Left lung (tissue), 10 donors: ENCODE measurements around the gene SIGLEC12. TPM values are rescaled to one million over a fixed set of nuclear protein-coding genes. Genes with fewer than 3 reads are reported as not detected.

ENCODE experiments used
- ATAC-seq: fragments of 200-7000 bp; cut with Tn5 transposase; one replicate; pipeline ENCODE4 v1.9.1; 2020; ENCODE audit warnings: moderate library complexity
- DNase-seq, 4 donors: peaks; one replicate each; pipeline ENCODE4 v3.0.0-alpha.2; 2013 to 2020
- H3K27ac ChIP-seq, 2 donors: fragments of 200-600 bp; sonication (generic) in 1 of 2; one replicate each; pipeline versions ENCODE4 v1.5.0 to v1.8.0; 2020 to 2021
- H3K27me3 ChIP-seq, 2 donors: fragments of 200-600 bp; sonication (generic) in 1 of 2; one replicate each; pipeline versions ENCODE4 v1.5.0 to v1.8.0; 2020 to 2021
- H3K36me3 ChIP-seq, 2 donors: fragments of 200-600 bp; sonication (generic) in 1 of 2; one replicate each; pipeline versions ENCODE4 v1.5.0 to v1.8.0; 2020 to 2021
- H3K4me1 ChIP-seq, 2 donors: fragments of 200-600 bp; one replicate each; pipeline ENCODE4 v1.8.0; 2021
- H3K4me3 ChIP-seq, 2 donors: fragments of 200-600 bp; sonication (generic) in 1 of 2; one replicate each; pipeline versions ENCODE4 v1.5.0 to v1.8.0; 2020 to 2021; ENCODE audit warnings: mild to moderate bottlenecking in 1 of 2
- H3K9me3 ChIP-seq, 2 donors: fragments of 200-600 bp; sonication (generic) in 1 of 2; one replicate each; pipeline versions ENCODE4 v1.5.0 to v1.8.0; 2020 to 2021
- CTCF ChIP-seq, 2 donors: fragments of 200-600 bp; sonication (generic) in 1 of 2; IDR thresholded peaks; one replicate each; pipeline versions ENCODE4 v1.5.0 to v1.8.0; 2021; ENCODE audit warnings: antibody characterized with exemption in 2 of 2
- intact Hi-C, 2 donors: fragments of 100-400 bp; cut with DNase I; formaldehyde crosslinking; loops; one replicate each; pipeline versions ENCODE4 v1.11.2 to v1.14.2; 2022
- polyA plus RNA-seq, 6 donors: library from polyadenylated mRNA; unstranded; fragments of 120-200 nt; gene quantifications; one replicate each; pipeline ENCODE4 v1.2.1, GENCODE V29; 2013; ENCODE audit not compliant: insufficient read length in 6 of 6
- total RNA-seq, 2 donors: library from RNA; stranded (reverse); fragmentation: NEBNext Ultra II Directional; extraction: Animal tissue kit (Norgen Biotek cat#: 25700); gene quantifications; one replicate each; pipeline ENCODE4 v1.2.1, GENCODE V29; 2021
- donor health status: DM: no; HTN: yes; CAD: no.
- donor health status: DM: no; HTN: no; CAD: no.

The SIGLEC12 gene
- total and polyA plus RNA-seq, 8 donors, result 0.10 to 1.9 (median 0.39) TPM; not detected in 3

GRCh38 chr19:51491586-51491985 lies 10.0 kb downstream of the SIGLEC12 start:
- Histone ChIP-seq H3K27ac (no peak overlapping the region), H3K4me3 (no peak overlapping the region), H3K4me1 (peaks cover 0 to 9% of the 10 kb centered on the region in 2 donors), H3K27me3 (peaks cover 0 to 28% of the 10 kb centered on the region in 2 donors), H3K9me3 (no peaks in the 10 kb centered on the region), H3K36me3 (no peaks in the 10 kb centered on the region)
- DNase-seq (no peak), ATAC-seq (no peak)
- intact Hi-C loops, result no loop called here
- no peak for TF ChIP-seq CTCF (IDR thresholded peaks at IDR 0.05)

- ATAC-seq, result no peak
- H3K9me3 ChIP-seq, result no peaks in the 10 kb centered on the region
- no peak for DNase-seq
- H3K36me3 ChIP-seq, result no peaks in the 10 kb centered on the region
- peaks cover 0 to 28% of the 10 kb centered on the region in 2 donors for H3K27me3 ChIP-seq
- no peak for TF ChIP-seq CTCF (IDR thresholded peaks at IDR 0.05)
- intact Hi-C loops, result no loop called here
- H3K4me3 ChIP-seq, result no peak overlapping the region
- H3K27ac ChIP-seq, result no peak overlapping the region
- H3K4me1 ChIP-seq, result peaks cover 0 to 9% of the 10 kb centered on the region in 2 donors
Measured at GRCh38 chr19:51490676-51491075, 10.9 kb downstream of the SIGLEC12 start.

DNA sequence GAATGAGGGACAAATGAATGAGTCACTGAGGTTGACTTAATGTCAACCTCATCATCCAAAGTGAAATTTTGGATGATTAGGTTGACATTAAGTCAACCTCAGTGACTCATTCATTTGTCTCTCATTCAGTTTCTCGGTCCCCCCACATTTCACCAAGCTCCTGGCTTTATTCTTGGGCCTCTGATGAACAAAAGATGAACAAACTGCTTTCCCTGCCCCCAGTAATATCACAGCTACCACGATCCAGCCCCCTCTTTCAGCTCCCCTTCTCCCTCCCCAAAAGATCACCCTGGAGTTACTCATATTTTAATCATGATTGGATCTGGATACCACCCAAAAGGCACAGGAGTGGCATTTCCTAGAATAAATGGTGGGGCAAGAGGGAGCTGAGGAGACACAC lies 12.5 kb downstream of the SIGLEC12 start:
- no peak overlapping the region for H3K27ac ChIP-seq
- intact Hi-C loops, result no loop called here
- no peak overlapping the region for H3K4me3 ChIP-seq
- peaks cover 0 to 41% of the 10 kb centered on the region in 2 donors for H3K27me3 ChIP-seq
- ATAC-seq, result no peak
- H3K36me3 ChIP-seq, result no peaks in the 10 kb centered on the region
- TF ChIP-seq CTCF (IDR thresholded peaks at IDR 0.05), result no peak
- no peaks in the 10 kb centered on the region for H3K9me3 ChIP-seq
- H3K4me1 ChIP-seq, result peaks cover 0 to 9% of the 10 kb centered on the region in 2 donors
- DNase-seq, result no peak

DNA sequence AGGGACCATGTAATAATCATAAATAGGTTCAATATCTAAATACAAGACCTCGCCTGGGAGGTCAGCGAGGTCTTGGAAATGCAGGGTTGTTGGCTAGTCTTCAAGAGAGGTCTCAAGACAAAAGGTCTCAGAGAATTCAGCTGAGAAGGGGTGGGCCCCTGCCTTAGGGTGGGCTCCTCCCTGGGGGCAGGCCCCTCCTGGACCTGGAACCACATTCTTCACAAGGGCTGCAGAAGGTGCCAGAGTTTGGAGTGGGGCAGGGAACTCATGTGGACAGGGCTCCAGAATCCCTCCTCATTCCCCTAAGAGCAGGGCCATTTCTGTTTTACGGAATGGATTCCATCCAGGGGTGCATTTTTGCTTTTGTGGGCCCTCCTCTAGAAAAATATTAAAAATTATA lies 13.1 kb downstream of the SIGLEC12 start:
- TF ChIP-seq CTCF (IDR thresholded peaks at IDR 0.05), result no peak
- DNase-seq (no peak), ATAC-seq (no peak)

DNA sequence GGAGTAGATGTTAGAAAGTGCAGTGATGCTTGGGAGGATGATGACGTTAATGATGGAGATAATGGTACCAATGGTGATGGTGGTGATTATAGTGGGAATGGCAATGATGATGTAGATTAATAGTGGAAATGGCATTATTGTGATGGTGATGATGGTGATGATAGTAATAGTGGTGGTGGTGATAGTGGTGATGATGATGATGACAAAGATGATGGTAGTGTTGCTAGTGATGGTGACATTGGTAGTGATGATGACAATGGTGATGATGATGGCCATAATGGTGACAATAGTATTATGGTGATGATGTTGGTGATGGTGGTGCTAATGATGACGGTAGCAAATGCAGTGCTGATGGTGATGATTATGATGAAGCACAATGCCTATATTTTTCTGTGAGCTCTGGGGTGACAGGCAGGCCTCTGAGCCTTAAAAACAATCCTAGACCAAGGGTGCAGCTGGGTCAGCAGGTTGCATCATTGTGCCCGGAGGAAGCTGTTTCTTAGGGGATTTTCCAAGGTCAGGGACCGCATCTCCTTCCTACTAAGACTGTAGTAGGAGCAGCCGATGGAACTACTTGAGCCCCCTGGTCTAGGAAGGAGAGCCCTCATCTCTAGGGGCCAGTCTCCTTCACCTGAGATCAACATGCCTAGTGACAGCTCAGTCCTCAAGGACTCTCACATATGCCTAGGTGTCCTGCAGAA lies 15.5 kb downstream of the SIGLEC12 start:
- no peak for ATAC-seq
- no peak for TF ChIP-seq CTCF (IDR thresholded peaks at IDR 0.05)
- Histone ChIP-seq H3K9me3 (no peaks in the 10 kb centered on the region), H3K27me3 (peaks cover 0 to 63% of the 10 kb centered on the region in 2 donors), H3K36me3 (no peaks in the 10 kb centered on the region), H3K4me1 (no peaks in the 10 kb centered on the region), H3K27ac (no peak overlapping the region), H3K4me3 (no peak overlapping the region)
- DNase-seq, result no peak
- intact Hi-C loops, result no loop called here

More for the DNA sequence above, 13.1 kb downstream of the SIGLEC12 start:
- intact Hi-C loops, result no loop called here
- Histone ChIP-seq H3K4me1 (peaks cover 0 to 3% of the 10 kb centered on the region in 2 donors), H3K27ac (no peak overlapping the region), H3K9me3 (no peaks in the 10 kb centered on the region), H3K27me3 (peaks cover 0 to 48% of the 10 kb centered on the region in 2 donors), H3K4me3 (no peak overlapping the region), H3K36me3 (no peaks in the 10 kb centered on the region)
